ENCODE results near the gene ITPKC. TPM values are rescaled to one million over a fixed set of nuclear protein-coding genes. Genes with fewer than 3 reads are reported as not detected.

ITPKC gene
- total and polyA plus RNA-seq, 7 donors, result 17.4 to 39.6 (median 24.5) TPM

- 84 to 85% methylated on average over 4 of the region's 4 CpGs for WGBS, 2 donors
- no peak overlapping the region for H3K27ac ChIP-seq
- no peak overlapping the region for H3K4me3 ChIP-seq
- peaks cover 20 to 100% (median 69%) of the 10 kb centered on the region in 4 donors for H3K36me3 ChIP-seq
- DNase-seq, result peak; percentile 46
- intact Hi-C loops (cut with DNase I), result no loop called here
- no peaks in the 10 kb centered on the region for H3K9me3 ChIP-seq
- no peaks in the 10 kb centered on the region for H3K27me3 ChIP-seq
- no peaks in the 10 kb centered on the region for H3K4me1 ChIP-seq
- TF ChIP-seq CTCF (IDR thresholded peaks at IDR 0.05), result no peak
- TF ChIP-seq POLR2AphosphoS5 (IDR thresholded peaks at IDR 0.05), result no peak
- TF ChIP-seq EP300 (IDR thresholded peaks at IDR 0.05), result no peak
- TF ChIP-seq POLR2A (IDR thresholded peaks at IDR 0.05), result no peak
These were observed 35.9 kb upstream of the ITPKC start for GRCh38 chr19:40681039-40681438.

- WGBS, 2 donors, result 92 to 95% methylated on average over 18 of the region's 18 CpGs
- TF ChIP-seq POLR2A (IDR thresholded peaks at IDR 0.05) (no peak), POLR2AphosphoS5 (IDR thresholded peaks at IDR 0.05) (no peak), CTCF (IDR thresholded peaks at IDR 0.05) (no peak), EP300 (IDR thresholded peaks at IDR 0.05) (no peak)
- no peak overlapping the region for H3K4me3 ChIP-seq
- no peak for DNase-seq
- peaks cover 12 to 97% (median 54%) of the 10 kb centered on the region in 4 donors for H3K36me3 ChIP-seq
- peaks cover 0 to 3% (median 0%) of the 10 kb centered on the region in 4 donors for H3K4me1 ChIP-seq
- no peaks in the 10 kb centered on the region for H3K27me3 ChIP-seq
- no peaks in the 10 kb centered on the region for H3K9me3 ChIP-seq
- intact Hi-C loops (cut with DNase I), result no loop called here
- no peak overlapping the region for H3K27ac ChIP-seq
These were observed 34.4 kb upstream of the ITPKC start for GRCh38 chr19:40682431-40682964.

- WGBS, 2 donors, result 91 to 94% methylated on average over 9 of the region's 9 CpGs
- H3K36me3 ChIP-seq, result peaks cover 6 to 87% (median 45%) of the 10 kb centered on the region in 4 donors
- H3K27me3 ChIP-seq, result no peaks in the 10 kb centered on the region
- no peaks in the 10 kb centered on the region for H3K9me3 ChIP-seq
- no peak for DNase-seq
- TF ChIP-seq POLR2AphosphoS5 (IDR thresholded peaks at IDR 0.05) (no peak), CTCF (IDR thresholded peaks at IDR 0.05) (no peak), POLR2A (IDR thresholded peaks at IDR 0.05) (no peak)
- peaks cover 0 to 12% (median 8%) of the 10 kb centered on the region in 4 donors for H3K4me1 ChIP-seq
- no peak overlapping the region for H3K27ac ChIP-seq
- intact Hi-C loops (cut with DNase I), result no loop called here
- H3K4me3 ChIP-seq, result no peak overlapping the region
These were observed 33.5 kb upstream of the ITPKC start for GRCh38 chr19:40683437-40683836.

- Histone ChIP-seq H3K27ac (no peak overlapping the region), H3K9me3 (no peaks in the 10 kb centered on the region), H3K36me3 (peaks cover 6 to 79% (median 37%) of the 10 kb centered on the region in 4 donors), H3K4me1 (peaks cover 0 to 20% (median 15%) of the 10 kb centered on the region in 4 donors), H3K27me3 (no peaks in the 10 kb centered on the region), H3K4me3 (no peak overlapping the region)
- intact Hi-C loops (cut with DNase I), result no loop called here
- no peak for DNase-seq
- WGBS, 2 donors, result 95 to 96% methylated on average over 32 of the region's 32 CpGs
- TF ChIP-seq EP300 (IDR thresholded peaks at IDR 0.05), result no peak
- no peak for TF ChIP-seq POLR2AphosphoS5 (IDR thresholded peaks at IDR 0.05)
- TF ChIP-seq POLR2A (IDR thresholded peaks at IDR 0.05), result no peak
- TF ChIP-seq CTCF (IDR thresholded peaks at IDR 0.05), result no peak
These were observed 32.6 kb upstream of the ITPKC start for GRCh38 chr19:40684280-40684679.

- 81 to 91% methylated on average over 3 of the region's 3 CpGs for WGBS, 2 donors
- Histone ChIP-seq H3K27ac (no peak overlapping the region), H3K4me1 (peaks cover 0 to 28% (median 23%) of the 10 kb centered on the region in 4 donors), H3K27me3 (no peaks in the 10 kb centered on the region), H3K9me3 (no peaks in the 10 kb centered on the region), H3K4me3 (no peak overlapping the region), H3K36me3 (peaks cover 6 to 71% (median 31%) of the 10 kb centered on the region in 4 donors)
- no peak for DNase-seq
- TF ChIP-seq POLR2A (IDR thresholded peaks at IDR 0.05) (no peak), CTCF (IDR thresholded peaks at IDR 0.05) (no peak), POLR2AphosphoS5 (IDR thresholded peaks at IDR 0.05) (no peak), EP300 (IDR thresholded peaks at IDR 0.05) (no peak)
- intact Hi-C loops (cut with DNase I), result no loop called here
These were observed 31.8 kb upstream of the ITPKC start for GRCh38 chr19:40685016-40685526.
